HCT116 (cell line): Measurements from ENCODE around the gene FILIP1. TPM values are rescaled to one million over a fixed set of nuclear protein-coding genes. Genes with fewer than 3 reads are reported as not detected.

ENCODE experiments used
- ATAC-seq: fragments of 200-7000 bp; cut with Tn5 transposase; 2 replicates; pipeline ENCODE4 v1.9.1; 2020; ENCODE audit warnings: mild to moderate bottlenecking, moderate library complexity
- BruUV-seq: library from RNA; stranded (reverse); fragments of 400-500 nt; replicated peaks from 2 replicates; lab custom pipeline; 2021; lab: Mats Ljungman, UMichigan
- CTCF ChIA-PET: fragments of 300-600 bp; sonication (Branson Sonifier 250); formaldehyde crosslinking; loops from one replicate; lab custom pipeline; 2021; ENCODE audit warnings: antibody characterized with exemption; lab: Charles Lee
- POLR2A ChIA-PET: fragments of 300-600, 350-600 bp; sonication (Branson Sonifier 250); formaldehyde crosslinking; loops from one replicate; lab custom pipeline; 2021; ENCODE audit warnings: antibody characterized with exemption; lab: Charles Lee
- RAD21 ChIA-PET, 2 experiments: fragments of 300-600 bp; sonication (Branson Sonifier 250); formaldehyde crosslinking; loops; one replicate each; lab custom pipeline; 2023; ENCODE audit warnings: low total read pairs in 2 of 2; ENCODE audit not compliant: uncharacterized antibody in 2 of 2, unreplicated experiment in 2 of 2, low non-redundant PET in 1 of 2; lab: Charles Lee
- DNase-seq: peaks from one replicate; pipeline ENCODE4 v3.0.0-alpha.2; 2010; ENCODE audit warnings: low read depth, low spot score
- H2AFZ ChIP-seq: fragments of 200-600 bp; shearing (Covaris generic), sonication (generic); 2 replicates; pipeline ENCODE4 v1.6.1; 2017; ENCODE audit warnings: low read depth, mixed run types, mixed read lengths, antibody characterized with exemption, low read length; ENCODE audit not compliant: poor library complexity, severe bottlenecking
- H3K27ac ChIP-seq: 2 replicates; pipeline ENCODE4 v1.5.1; 2012; ENCODE audit warnings: low read depth, low read length
- H3K27me3 ChIP-seq: fragments of 200-600 bp; sonication (generic); 2 replicates; pipeline ENCODE4 v1.6.1; 2016; ENCODE audit warnings: mixed run types, low read length, mixed read lengths; ENCODE audit not compliant: insufficient read depth
- H3K36me3 ChIP-seq, 2 experiments: fragments of 200-500 bp in 1 of 2; fragments of 200-600 bp in 1 of 2; sonication (Bioruptor generic) in 1 of 2; sonication (generic) in 1 of 2; 2 replicates each; pipeline versions ENCODE4 v1.5.1 to v1.6.1; 2014 to 2016; ENCODE audit warnings: low read length in 2 of 2, inconsistent platforms in 1 of 2, mixed read lengths in 1 of 2, mixed run types in 1 of 2; ENCODE audit not compliant: insufficient read depth in 2 of 2, control insufficient read depth in 1 of 2
- H3K4me1 ChIP-seq, 2 experiments: fragments of 200-600 bp in 1 of 2; sonication (generic) in 1 of 2; 2 replicates each; pipeline versions ENCODE4 v1.5.1 to v1.6.1; 2012 to 2017; ENCODE audit warnings: low read length in 2 of 2, inconsistent platforms in 1 of 2, mild to moderate bottlenecking in 1 of 2, mixed read lengths in 1 of 2, mixed run types in 1 of 2, moderate library complexity in 1 of 2; ENCODE audit not compliant: insufficient read depth in 2 of 2, control insufficient read depth in 1 of 2
- H3K4me2 ChIP-seq: fragments of 200-600 bp; sonication (generic); 2 replicates; pipeline ENCODE4 v1.6.1; 2017; ENCODE audit warnings: mixed run types, low read length, mixed read lengths
- H3K4me3 ChIP-seq, 2 experiments: fragments of 200-600 bp in 1 of 2; sonication (generic) in 1 of 2; replicated peaks in 1 of 2; 2 replicates each; pipeline ENCODE4 v1.5.1; 2011 to 2016; ENCODE audit warnings: low read length in 2 of 2, control low read depth in 1 of 2, low read depth in 1 of 2, mild to moderate bottlenecking in 1 of 2, mixed read lengths in 1 of 2, mixed run types in 1 of 2
- H3K79me2 ChIP-seq: fragments of 200-600 bp; sonication (generic); 2 replicates; pipeline ENCODE4 v1.6.1; 2017; ENCODE audit warnings: mild to moderate bottlenecking, mixed run types, low read length, moderate library complexity, mixed read lengths; ENCODE audit not compliant: insufficient read depth
- H3K9ac ChIP-seq: fragments of 200-600 bp; sonication (generic); 2 replicates; pipeline ENCODE4 v1.6.1; 2016; ENCODE audit warnings: low read length, mixed read lengths
- H3K9me2 ChIP-seq: fragments of 200-600 bp; sonication (generic), shearing (Covaris generic); 2 replicates; pipeline ENCODE4 v1.6.1; 2017; ENCODE audit warnings: mixed run types, mild to moderate bottlenecking, moderate library complexity; ENCODE audit not compliant: insufficient read depth
- H3K9me3 ChIP-seq, 2 experiments: fragments of 200-500 bp in 1 of 2; fragments of 200-600 bp in 1 of 2; sonication (Bioruptor generic) in 1 of 2; sonication (generic) in 1 of 2; 2 replicates each; pipeline ENCODE4 v1.6.1; 2014 to 2017; ENCODE audit warnings: low read length in 2 of 2, mixed read lengths in 2 of 2, inconsistent platforms in 1 of 2, low read depth in 1 of 2, mild to moderate bottlenecking in 1 of 2, mixed run types in 1 of 2, moderate library complexity in 1 of 2; ENCODE audit not compliant: control insufficient read depth in 1 of 2, insufficient read depth in 1 of 2
- H4K20me1 ChIP-seq: fragments of 200-600 bp; sonication (generic), shearing (Covaris generic); 2 replicates; pipeline ENCODE4 v1.6.1; 2017; ENCODE audit warnings: mixed run types, mild to moderate bottlenecking, moderate library complexity; ENCODE audit not compliant: insufficient read depth
- ELF1 ChIP-seq: IDR thresholded peaks from 2 replicates; pipeline ENCODE4 v1.6.1; 2012; ENCODE audit warnings: low read depth, borderline replicate concordance
- JUND ChIP-seq: IDR thresholded peaks from 2 replicates; pipeline ENCODE4 v1.6.1; 2012
- RAD21 ChIP-seq: IDR thresholded peaks from 2 replicates; pipeline ENCODE4 v1.6.1; 2012; ENCODE audit warnings: low read depth, mild to moderate bottlenecking
- SIN3A ChIP-seq: IDR thresholded peaks from 2 replicates; pipeline ENCODE4 v1.6.1; 2012; ENCODE audit warnings: low read depth
- SP1 ChIP-seq: IDR thresholded peaks from 2 replicates; pipeline ENCODE4 v1.6.1; 2012; ENCODE audit warnings: low read depth
- TCF7L2 ChIP-seq: IDR thresholded peaks from 2 replicates; pipeline ENCODE4 v1.7.0; 2011; ENCODE audit warnings: borderline replicate concordance, inconsistent platforms; ENCODE audit not compliant: insufficient read depth, insufficient read length; ENCODE audit errors: extremely low read depth
- ZBTB33 ChIP-seq: IDR thresholded peaks from 2 replicates; pipeline ENCODE4 v1.6.1; 2011; ENCODE audit warnings: mild to moderate bottlenecking, low read length, moderate library complexity; ENCODE audit not compliant: insufficient replicate concordance; ENCODE audit errors: extremely low read depth
- intact Hi-C: fragments of 100-400 bp; cut with micrococcal nuclease; formaldehyde crosslinking; loops from 2 replicates; pipeline ENCODE4 v1.10.0; 2022
- total RNA-seq: library from RNA; stranded (reverse); gene quantifications from one replicate; pipeline ENCODE4 v1.2.1, GENCODE V29; 2021; ENCODE audit not compliant: unreplicated experiment

FILIP1 gene
- total RNA-seq, 1 experiment from 2014 or later: 0.05 TPM

DNA sequence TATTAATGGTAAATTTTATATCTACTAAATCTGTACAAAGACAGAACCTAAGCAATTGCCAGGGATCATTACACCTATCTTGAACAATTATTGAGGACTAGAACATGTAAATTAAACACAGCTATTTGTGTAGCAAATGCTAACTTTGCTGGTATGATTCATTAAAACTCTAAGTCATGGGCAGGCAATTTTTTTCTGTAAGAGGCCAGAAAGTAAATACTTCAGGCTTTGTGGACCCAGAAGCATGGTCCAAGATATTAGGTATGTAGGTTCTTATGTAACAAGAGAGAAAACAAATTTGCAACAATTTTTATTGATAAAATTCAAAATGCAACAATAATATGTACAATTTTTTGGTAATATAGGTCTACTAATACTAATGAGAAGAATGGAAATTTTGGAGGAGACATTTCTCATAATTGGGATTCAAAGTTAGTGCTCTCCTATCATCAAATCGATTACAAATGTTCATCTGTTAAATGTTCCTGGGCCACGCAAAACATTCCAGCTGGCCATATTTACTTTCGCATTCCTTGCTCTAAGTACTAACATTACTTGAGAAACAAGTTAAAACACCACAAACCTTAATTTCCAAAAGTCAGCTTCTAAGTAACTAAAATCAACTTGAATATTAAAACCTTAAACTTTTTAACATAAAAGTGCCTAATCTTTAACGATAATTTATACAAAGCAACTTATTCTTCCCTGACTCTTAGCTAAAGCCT is 213.3 kb downstream of the FILIP1 start:
- BruUV-seq: no TSS peak
- H3K4me2 ChIP-seq: no peak overlapping the region
- RAD21 ChIA-PET: no interaction called here
- DNase-seq: no peak
- no peaks in the 10 kb centered on the region for H3K9me2 ChIP-seq
- no peaks in the 10 kb centered on the region for H4K20me1 ChIP-seq
- TF ChIP-seq RAD21 (no peak), SP1 (no peak), ELF1 (no peak), JUND (no peak), TCF7L2 (no peak)
- TF ChIP-seq, all 23 proteins: peak for 0
- Histone ChIP-seq H3K79me2 (peaks cover 95% of the 10 kb centered on the region), H3K9ac (no peak overlapping the region), H3K36me3 (no peaks in the 10 kb centered on the region), H3K27me3 (no peaks in the 10 kb centered on the region), H3K27ac (no peak overlapping the region), H3K4me3 (no peak overlapping the region), H3K4me1 (peaks cover 6 to 13% of the 10 kb centered on the region in 2 experiments; a peak in 3 of 4 replicates), H2AFZ (no peak overlapping the region), H3K9me3 (no peaks in the 10 kb centered on the region)
- no peak for ATAC-seq
- ChIA-PET CTCF (no interaction called here), POLR2A (no interaction called here)
- intact Hi-C loops: no loop called here

DNA sequence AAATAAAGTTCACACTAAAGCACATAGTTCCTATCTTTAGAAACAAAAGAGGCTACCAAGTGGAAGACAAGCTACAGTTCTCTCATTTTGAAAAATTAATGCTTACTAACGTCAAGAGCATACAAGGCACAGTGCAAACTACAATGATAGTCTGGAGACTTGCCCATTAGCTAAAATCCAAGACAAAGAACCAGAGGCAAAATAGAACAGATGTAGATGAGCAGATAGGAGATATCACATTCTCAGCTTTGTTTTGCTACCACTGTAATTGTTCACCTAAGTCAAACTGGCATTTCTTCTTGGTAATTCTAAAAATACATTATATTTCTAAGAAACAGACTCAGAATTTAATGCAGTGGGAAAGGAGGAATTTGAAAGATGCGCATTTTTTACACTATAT is 214.2 kb downstream of the FILIP1 start:
- no peaks in the 10 kb centered on the region for H4K20me1 ChIP-seq
- BruUV-seq: no TSS peak
- TF ChIP-seq SIN3A: no peak
- no peak for TF ChIP-seq ZBTB33
- ChIA-PET RAD21 (interaction anchor here in 1 of 2 experiments (0.7 kb wide), 1 partner anchor 1195 kb away, joined by 3 read pairs; no protein-coding TSS in a partner anchor), POLR2A (no interaction called here), CTCF (no interaction called here)
- H3K79me2 ChIP-seq: peaks cover 97% of the 10 kb centered on the region
- no peak overlapping the region for H3K27ac ChIP-seq
- no peaks in the 10 kb centered on the region for H3K27me3 ChIP-seq
- 0 out of 4 replicates have a peak, but pooled peaks cover 0 to under 1% of the 10 kb centered on the region in 2 experiments for H3K36me3 ChIP-seq
- H3K9ac ChIP-seq: no peak overlapping the region
- DNase-seq: no peak
- ATAC-seq: no peak
- H2AFZ ChIP-seq: no peak overlapping the region
- no peaks in the 10 kb centered on the region for H3K9me2 ChIP-seq
- no peak overlapping the region for H3K4me3 ChIP-seq
- no peak overlapping the region for H3K4me2 ChIP-seq
- no peaks in the 10 kb centered on the region for H3K9me3 ChIP-seq
- intact Hi-C loops: no loop called here
- H3K4me1 ChIP-seq: peaks cover 6 to 16% of the 10 kb centered on the region in 2 experiments; a peak in 3 of 4 replicates
